Prostate gland (tissue), 2 donors: ENCODE measurements around the gene GAB2. TPM values are rescaled to one million over a fixed set of nuclear protein-coding genes. Genes with fewer than 3 reads are reported as not detected.

Source experiments
- DNase-seq: peaks from one replicate; pipeline ENCODE4 v3.0.0-alpha.2; 2019; ENCODE audit warnings: low spot score
- H3K27ac ChIP-seq, 2 donors: fragments of 200-600 bp; sonication (generic); 2 replicates each; pipeline ENCODE4 v1.5.1; 2017 to 2019
- H3K27me3 ChIP-seq: fragments of 200-600 bp; sonication (generic); replicated peaks from 2 replicates; pipeline ENCODE4 v1.5.1; 2019; ENCODE audit not compliant: insufficient read depth
- H3K36me3 ChIP-seq, 2 donors: fragments of 200-600 bp; sonication (generic); 1 replicate in 1 of 2; 2 replicates in 1 of 2; pipeline versions ENCODE4 v1.5.1 to v1.8.1; 2017 to 2019
- H3K4me1 ChIP-seq: fragments of 200-600 bp; sonication (generic); replicated peaks from 2 replicates; pipeline ENCODE4 v1.5.1; 2019
- H3K4me3 ChIP-seq, 2 donors: fragments of 200-600 bp; sonication (generic); 2 replicates each; pipeline ENCODE4 v1.5.1; 2017 to 2019
- H3K9me3 ChIP-seq: fragments of 200-600 bp; sonication (generic); 2 replicates; pipeline ENCODE4 v1.5.1; 2017
- POLR2A ChIP-seq: fragments of 450-650 bp; IDR thresholded peaks from one replicate; pipeline ENCODE4 v1.6.1; 2016; ENCODE audit warnings: antibody characterized with exemption, mild to moderate bottlenecking
- POLR2AphosphoS5 ChIP-seq: sonication (generic); formaldehyde crosslinking; IDR thresholded peaks from one replicate; pipeline ENCODE4 v1.6.1; 2017; ENCODE audit warnings: antibody characterized with exemption
- WGBS: methylation state at CpG from one replicate; pipeline ENCODE4 v1.1.5; 2018; 5-methylcytosine and 5-hydroxymethylcytosine counted together
- intact Hi-C: fragments of 100-400 bp; cut with DNase I; formaldehyde crosslinking; loops from one replicate; pipeline ENCODE4 v1.14.2; 2022
- total RNA-seq, 2 donors: library from RNA; depleted of rRNA; stranded (reverse); fragments of >200 nt; gene quantifications; one replicate each; pipeline ENCODE4 v1.1.0, GENCODE V29; 2016
- TF ChIP-seq, protein P1 (sequence below), 4 experiments: fragments of 200-600 bp in 2 of 4; fragments of 450-650 bp in 2 of 4; sonication (generic) in 2 of 4; IDR thresholded peaks; 1 replicate in 3 of 4; 2 replicates in 1 of 4; pipeline ENCODE4 v1.5.1; 2016 to 2019; ENCODE audit warnings: antibody characterized with exemption in 4 of 4, mild to moderate bottlenecking in 2 of 4, moderate library complexity in 2 of 4

The GAB2 gene
- total RNA-seq, 2 donors from 2014 or later, result 7.4 to 12.8 TPM

DNA sequence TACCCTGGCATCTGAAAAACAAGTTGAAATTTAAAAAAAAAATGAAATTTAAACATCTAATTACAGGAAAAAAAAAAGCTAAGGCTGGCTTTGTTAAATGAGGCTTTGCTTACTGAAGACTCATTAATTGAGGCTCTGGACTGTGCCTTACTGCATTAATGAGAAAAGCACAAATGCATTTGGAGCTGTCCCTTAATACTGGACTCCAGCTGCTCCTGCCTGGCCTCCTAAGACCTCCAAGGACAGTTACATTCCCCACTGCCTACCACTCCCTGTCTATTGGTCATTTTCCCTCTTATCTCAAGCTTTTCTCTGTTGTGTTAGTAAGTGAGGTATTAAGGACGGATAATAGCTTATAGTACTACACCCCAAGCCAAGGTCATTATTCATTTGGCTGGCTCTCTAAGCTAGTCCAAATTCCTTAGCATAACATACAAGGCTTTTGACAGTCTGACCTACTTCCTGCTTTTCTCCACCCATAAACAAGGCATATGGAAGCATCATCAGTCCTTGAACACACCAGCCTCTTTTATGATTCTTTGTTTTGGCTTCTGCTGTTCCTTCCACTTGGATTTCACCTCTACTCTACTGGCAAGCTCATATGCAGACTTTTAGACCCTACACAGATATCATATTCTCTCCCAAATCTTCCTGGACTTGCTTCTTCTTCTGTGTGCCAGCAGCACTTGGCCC, 166.4 kb downstream of the GAB2 start:
- H3K27ac ChIP-seq, result no peak overlapping the region
- H3K9me3 ChIP-seq, result no peaks in the 10 kb centered on the region
- 49% methylated on average over 1 of the region's 1 CpG for WGBS
- no peaks in the 10 kb centered on the region for H3K4me1 ChIP-seq
- TF ChIP-seq, protein P1, sequence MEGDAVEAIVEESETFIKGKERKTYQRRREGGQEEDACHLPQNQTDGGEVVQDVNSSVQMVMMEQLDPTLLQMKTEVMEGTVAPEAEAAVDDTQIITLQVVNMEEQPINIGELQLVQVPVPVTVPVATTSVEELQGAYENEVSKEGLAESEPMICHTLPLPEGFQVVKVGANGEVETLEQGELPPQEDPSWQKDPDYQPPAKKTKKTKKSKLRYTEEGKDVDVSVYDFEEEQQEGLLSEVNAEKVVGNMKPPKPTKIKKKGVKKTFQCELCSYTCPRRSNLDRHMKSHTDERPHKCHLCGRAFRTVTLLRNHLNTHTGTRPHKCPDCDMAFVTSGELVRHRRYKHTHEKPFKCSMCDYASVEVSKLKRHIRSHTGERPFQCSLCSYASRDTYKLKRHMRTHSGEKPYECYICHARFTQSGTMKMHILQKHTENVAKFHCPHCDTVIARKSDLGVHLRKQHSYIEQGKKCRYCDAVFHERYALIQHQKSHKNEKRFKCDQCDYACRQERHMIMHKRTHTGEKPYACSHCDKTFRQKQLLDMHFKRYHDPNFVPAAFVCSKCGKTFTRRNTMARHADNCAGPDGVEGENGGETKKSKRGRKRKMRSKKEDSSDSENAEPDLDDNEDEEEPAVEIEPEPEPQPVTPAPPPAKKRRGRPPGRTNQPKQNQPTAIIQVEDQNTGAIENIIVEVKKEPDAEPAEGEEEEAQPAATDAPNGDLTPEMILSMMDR (IDR thresholded peaks at IDR 0.05), result no peak
- TF ChIP-seq POLR2A, result no peak
- no peak for TF ChIP-seq POLR2AphosphoS5
- no peaks in the 10 kb centered on the region for H3K36me3 ChIP-seq
- H3K4me3 ChIP-seq, result no peak overlapping the region
- intact Hi-C loops, result no loop called here
- no peaks in the 10 kb centered on the region for H3K27me3 ChIP-seq
- DNase-seq, result no peak

DNA sequence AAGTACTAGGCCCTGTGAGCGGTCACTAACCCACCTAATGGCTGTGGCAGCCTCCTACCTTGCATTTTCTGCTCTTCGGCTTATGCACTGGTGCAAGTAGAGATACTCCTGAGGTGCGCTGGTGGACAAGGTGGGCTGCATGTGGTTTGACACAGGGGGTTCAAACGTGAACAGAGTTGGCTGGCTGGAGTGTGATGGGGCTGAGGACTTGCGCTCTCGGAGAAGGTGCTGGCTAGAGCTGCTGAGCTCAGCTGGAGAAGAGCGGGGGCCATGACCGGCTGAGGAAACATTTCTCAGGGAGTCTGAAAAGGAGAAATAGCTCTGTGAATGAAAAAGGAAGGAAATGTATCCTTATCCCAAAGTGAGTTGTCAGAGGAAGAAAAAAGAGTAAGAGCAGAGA, 167.5 kb downstream of the GAB2 start:
- H3K27me3 ChIP-seq, result no peaks in the 10 kb centered on the region
- H3K36me3 ChIP-seq, result no peaks in the 10 kb centered on the region
- no peaks in the 10 kb centered on the region for H3K4me1 ChIP-seq
- DNase-seq, result no peak
- TF ChIP-seq POLR2AphosphoS5 (no peak), POLR2A (no peak)
- TF ChIP-seq, protein P1 (IDR thresholded peaks at IDR 0.05), result no peak
- no peak overlapping the region for H3K4me3 ChIP-seq
- WGBS, result 95% methylated on average over 8 of the region's 8 CpGs
- H3K9me3 ChIP-seq, result no peaks in the 10 kb centered on the region
- H3K27ac ChIP-seq, result no peak overlapping the region
- intact Hi-C loops, result no loop called here

DNA sequence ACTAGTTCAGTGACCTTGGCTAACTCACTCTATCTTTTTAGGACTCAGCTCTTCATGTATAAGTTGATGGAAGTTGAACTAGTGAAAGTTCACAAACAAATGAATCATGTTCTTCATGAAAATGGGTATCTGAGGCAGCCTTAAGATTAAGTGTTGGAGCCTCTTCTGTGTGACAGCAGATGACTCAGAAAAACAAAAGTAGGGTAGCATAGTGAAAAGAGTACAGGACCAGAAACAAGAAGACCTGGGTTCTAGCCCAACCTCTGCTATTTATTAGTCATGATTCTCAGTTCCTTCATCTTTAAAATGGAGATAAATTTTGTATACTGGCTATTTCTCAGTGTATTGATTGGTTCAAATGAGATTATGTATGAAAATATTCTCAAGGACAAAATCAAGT, 168.7 kb downstream of the GAB2 start:
- no peaks in the 10 kb centered on the region for H3K27me3 ChIP-seq
- intact Hi-C loops, result no loop called here
- TF ChIP-seq, protein P1 (IDR thresholded peaks at IDR 0.05), result no peak
- no peak for TF ChIP-seq POLR2A
- no peak for TF ChIP-seq POLR2AphosphoS5
- H3K4me1 ChIP-seq, result no peaks in the 10 kb centered on the region
- no peak overlapping the region for H3K27ac ChIP-seq
- no peak for DNase-seq
- H3K4me3 ChIP-seq, result no peak overlapping the region
- H3K9me3 ChIP-seq, result no peaks in the 10 kb centered on the region
- no peaks in the 10 kb centered on the region for H3K36me3 ChIP-seq

DNA sequence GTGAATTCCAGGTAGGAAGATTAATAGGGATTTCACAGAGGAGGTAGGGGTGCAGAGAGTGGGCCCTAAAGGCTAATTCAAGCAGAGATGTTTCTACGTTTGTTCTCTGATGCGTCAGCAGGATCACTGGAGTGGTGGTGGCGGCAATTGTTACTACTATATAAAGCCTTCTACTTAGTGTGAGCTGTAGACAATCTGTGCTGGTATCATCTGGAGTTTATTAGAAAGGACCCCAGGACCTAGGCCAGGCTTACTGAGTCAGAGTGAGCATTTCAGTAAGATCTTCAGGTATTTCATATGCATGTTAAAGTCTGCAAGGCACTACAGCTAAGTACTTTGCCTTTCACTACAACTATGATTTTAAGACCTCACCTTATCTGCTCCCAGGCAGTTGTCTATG, 169.4 kb downstream of the GAB2 start:
- no peak for DNase-seq
- Histone ChIP-seq H3K9me3 (no peaks in the 10 kb centered on the region), H3K4me1 (no peaks in the 10 kb centered on the region), H3K4me3 (no peak overlapping the region), H3K27me3 (no peaks in the 10 kb centered on the region), H3K27ac (no peak overlapping the region), H3K36me3 (no peaks in the 10 kb centered on the region)
- intact Hi-C loops, result no loop called here
- WGBS, result 93% methylated on average over 3 of the region's 3 CpGs
- TF ChIP-seq, protein P1 (IDR thresholded peaks at IDR 0.05), result no peak
- TF ChIP-seq POLR2AphosphoS5, result no peak
- no peak for TF ChIP-seq POLR2A

DNA sequence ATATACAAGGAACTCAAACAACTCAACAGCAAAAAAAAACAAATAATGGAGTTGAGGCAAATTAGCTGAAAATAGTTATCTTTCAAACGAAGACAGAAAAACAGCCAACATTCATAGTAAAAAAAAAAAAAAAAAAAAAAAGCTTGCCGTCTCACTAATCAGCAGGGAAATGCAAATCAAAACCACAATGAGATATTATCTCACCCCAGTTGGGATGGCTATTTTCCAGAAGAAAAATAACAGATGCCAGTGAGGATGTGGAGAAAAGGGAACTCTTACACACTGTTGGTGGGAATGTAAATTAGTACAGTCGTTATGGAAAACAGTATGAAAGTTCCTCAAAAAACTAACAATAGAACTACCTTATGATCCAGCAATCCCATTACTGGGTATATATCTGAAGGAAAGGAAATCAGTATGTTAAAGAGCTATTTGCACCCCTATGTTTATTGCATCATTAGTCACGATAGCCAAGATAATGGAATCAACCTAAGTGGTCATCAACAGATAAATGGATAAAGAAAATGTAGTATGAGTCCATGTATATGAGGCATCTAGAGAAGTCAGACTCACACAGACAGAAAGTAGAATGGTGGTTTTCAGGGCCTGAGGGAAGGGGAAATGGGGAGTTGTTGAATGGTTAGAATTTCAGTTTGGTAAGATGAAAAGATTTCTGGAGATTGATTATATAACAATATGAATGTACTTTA, 172.9 kb downstream of the GAB2 start:
- TF ChIP-seq POLR2AphosphoS5 (no peak), POLR2A (no peak)
- TF ChIP-seq, protein P1 (IDR thresholded peaks at IDR 0.05), result no peak
- Histone ChIP-seq H3K9me3 (no peaks in the 10 kb centered on the region), H3K27me3 (no peaks in the 10 kb centered on the region), H3K27ac (no peak overlapping the region), H3K36me3 (no peaks in the 10 kb centered on the region), H3K4me1 (no peaks in the 10 kb centered on the region), H3K4me3 (no peak overlapping the region)
- intact Hi-C loops, result no loop called here
- 35% methylated on average over 4 of the region's 4 CpGs for WGBS
- no peak for DNase-seq
